SK-N-MC (cell line): ENCODE measurements around the gene DYNLT3.

Experiments used
- DNase-seq: peaks from one replicate; pipeline ENCODE4 v3.0.0-alpha.2; 2011; ENCODE audit warnings: low read depth, low spot score
- H3K27ac ChIP-seq: fragments of 200-600 bp; sonication (generic); 2 replicates; pipeline ENCODE4 v1.5.1; 2016; ENCODE audit warnings: mixed run types
- H3K36me3 ChIP-seq: fragments of 200-600 bp; sonication (generic); 2 replicates; pipeline ENCODE4 v1.6.1; 2017; ENCODE audit warnings: antibody characterized with exemption, low read length, mixed read lengths; ENCODE audit not compliant: insufficient read depth
- H3K4me3 ChIP-seq: fragments of 200-600 bp; sonication (generic); 2 replicates; pipeline ENCODE4 v1.5.1; 2016
- H3K9ac ChIP-seq: fragments of 200-600 bp; sonication (generic); 2 replicates; pipeline ENCODE4 v1.8.0; 2017; ENCODE audit warnings: mixed run types, mixed read lengths; ENCODE audit not compliant: insufficient read length
- H3K9me3 ChIP-seq: fragments of 200-600 bp; sonication (generic); 2 replicates; pipeline ENCODE4 v1.6.1; 2017; ENCODE audit warnings: low read depth, mild to moderate bottlenecking, antibody characterized with exemption, low read length, moderate library complexity, mixed read lengths
- EZH2 ChIP-seq: fragments of 200-600 bp; sonication (generic); IDR thresholded peaks from one replicate; pipeline ENCODE4 v1.6.1; 2017; ENCODE audit warnings: antibody characterized with exemption
- FOXP2 ChIP-seq: optimal IDR thresholded peaks from 2 replicates; pipeline ENCODE3; 2011; ENCODE audit warnings: mild to moderate bottlenecking, moderate library complexity; ENCODE audit not compliant: insufficient read depth; ENCODE audit errors: extremely low read length, control extremely low read depth
- POLR2AphosphoS5 ChIP-seq: IDR thresholded peaks from 2 replicates; pipeline ENCODE4 v1.6.1; 2012; ENCODE audit warnings: mild to moderate bottlenecking, low read depth, low read length, borderline replicate concordance

The DYNLT3 gene

GRCh38 chrX:37854748-37855147 lies 7.4 kb upstream of the DYNLT3 start:
- no peak overlapping the region for H3K9ac ChIP-seq
- no peaks in the 10 kb centered on the region for H3K9me3 ChIP-seq
- TF ChIP-seq POLR2AphosphoS5 (no peak), FOXP2 (no peak), EZH2 (no peak)
- H3K27ac ChIP-seq: no peak overlapping the region
- H3K36me3 ChIP-seq: no peaks in the 10 kb centered on the region
- no peak overlapping the region for H3K4me3 ChIP-seq
- DNase-seq: no peak

GRCh38 chrX:37854148-37854547 lies 6.8 kb upstream of the DYNLT3 start:
- no peak overlapping the region for H3K9ac ChIP-seq

GRCh38 chrX:37847733-37848197 lies 394 bp upstream of the DYNLT3 start:
- Histone ChIP-seq H3K9me3 (no peaks in the 10 kb centered on the region), H3K27ac (no peak overlapping the region), H3K36me3 (no peaks in the 10 kb centered on the region), H3K9ac (no peak overlapping the region), H3K4me3 (no peak overlapping the region; the same call in 1 of the 2 replicates)
- TF ChIP-seq EZH2 (no peak), POLR2AphosphoS5 (no peak), FOXP2 (no peak)
- DNase-seq: no peak

More at GRCh38 chrX:37854148-37854547, 6.8 kb upstream of the DYNLT3 start:
- TF ChIP-seq FOXP2 (no peak), POLR2AphosphoS5 (no peak), EZH2 (no peak)
- Histone ChIP-seq H3K9me3 (no peaks in the 10 kb centered on the region), H3K27ac (no peak overlapping the region), H3K36me3 (no peaks in the 10 kb centered on the region), H3K4me3 (no peak overlapping the region)
- no peak for DNase-seq

GRCh38 chrX:37846558-37846933 lies 825 bp downstream of the DYNLT3 start:
- H3K36me3 ChIP-seq: no peaks in the 10 kb centered on the region
- H3K9ac ChIP-seq: no peak overlapping the region

GRCh38 chrX:37846141-37846540 lies 1.2 kb downstream of the DYNLT3 start:
- TF ChIP-seq FOXP2 (no peak), POLR2AphosphoS5 (no peak), EZH2 (no peak)
- H3K9ac ChIP-seq: no peak overlapping the region
- no peak for DNase-seq
- H3K27ac ChIP-seq: no peak overlapping the region
- no peak overlapping the region for H3K4me3 ChIP-seq
- H3K9me3 ChIP-seq: no peaks in the 10 kb centered on the region
- H3K36me3 ChIP-seq: no peaks in the 10 kb centered on the region

More at GRCh38 chrX:37846558-37846933, 825 bp downstream of the DYNLT3 start:
- DNase-seq: no peak
- H3K27ac ChIP-seq: no peak overlapping the region
- H3K4me3 ChIP-seq: no peak overlapping the region; the same call in 1 of the 2 replicates
- TF ChIP-seq POLR2AphosphoS5: no peak
- no peaks in the 10 kb centered on the region for H3K9me3 ChIP-seq

- Histone ChIP-seq H3K9me3 (no peaks in the 10 kb centered on the region), H3K9ac (no peak overlapping the region), H3K4me3 (no peak overlapping the region), H3K27ac (no peak overlapping the region), H3K36me3 (no peaks in the 10 kb centered on the region)
- TF ChIP-seq POLR2AphosphoS5 (no peak), FOXP2 (no peak), EZH2 (no peak)
- DNase-seq: no peak
Observed at GRCh38 chrX:37844622-37845021, 2.7 kb downstream of the DYNLT3 start.

- no peak for DNase-seq
- Histone ChIP-seq H3K9ac (no peak overlapping the region), H3K36me3 (no peaks in the 10 kb centered on the region), H3K27ac (no peak overlapping the region), H3K9me3 (no peaks in the 10 kb centered on the region), H3K4me3 (no peak overlapping the region)
- no peak for TF ChIP-seq FOXP2
- TF ChIP-seq EZH2: no peak
- TF ChIP-seq POLR2AphosphoS5: no peak
Observed at GRCh38 chrX:37840931-37841330, 6.4 kb downstream of the DYNLT3 start.

- DNase-seq: no peak
- Histone ChIP-seq H3K9me3 (no peaks in the 10 kb centered on the region), H3K27ac (no peak overlapping the region), H3K9ac (no peak overlapping the region), H3K4me3 (no peak overlapping the region), H3K36me3 (no peaks in the 10 kb centered on the region)
- no peak for TF ChIP-seq EZH2
- TF ChIP-seq POLR2AphosphoS5: no peak
- no peak for TF ChIP-seq FOXP2
Observed at GRCh38 chrX:37834937-37835336, 12.4 kb downstream of the DYNLT3 start.

GRCh38 chrX:37830371-37830770 lies 17.0 kb downstream of the DYNLT3 start:
- TF ChIP-seq EZH2 (no peak), FOXP2 (no peak), POLR2AphosphoS5 (no peak)
- Histone ChIP-seq H3K4me3 (no peak overlapping the region), H3K36me3 (no peaks in the 10 kb centered on the region)

More at GRCh38 chrX:37830371-37830770, 17.0 kb downstream of the DYNLT3 start:
- no peak for DNase-seq
- Histone ChIP-seq H3K27ac (no peak overlapping the region), H3K9me3 (no peaks in the 10 kb centered on the region), H3K9ac (no peak overlapping the region)
